ENCODE measurements around the gene SLC44A3.
"Not testable (repeated sequence)": the region's sequence is repeated elsewhere in the genome, so short reads cannot be mapped to it uniquely, and the experiment has no call there.

SLC44A3 gene

DNA sequence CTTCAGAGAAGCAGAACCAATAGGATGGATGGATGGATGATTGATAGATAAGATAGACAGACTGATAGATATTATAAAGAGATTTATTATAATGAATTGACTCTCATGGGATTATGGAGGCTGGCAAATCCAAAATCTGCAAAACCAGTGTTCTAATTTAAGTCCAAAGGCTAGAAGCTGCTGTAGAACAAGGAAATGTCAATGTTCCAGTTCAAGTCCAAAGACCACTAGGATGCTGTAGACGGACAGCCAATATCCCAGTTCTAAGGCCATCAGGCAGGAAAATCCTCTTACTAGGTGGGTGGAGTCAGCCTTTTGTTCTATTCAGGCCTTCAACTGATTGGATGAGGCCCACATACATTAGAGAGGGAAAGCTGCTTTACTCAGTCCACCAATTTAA, 4.1 kb upstream of the SLC44A3 start:
- H3K36me3 Mint-ChIP-seq, result no peaks in the 10 kb centered on the region
- H3K4me3 Mint-ChIP-seq, result no peak overlapping the region
- peaks cover 12% of the 10 kb centered on the region for H3K9me3 Mint-ChIP-seq
- H3K4me1 Mint-ChIP-seq, result no peaks in the 10 kb centered on the region
- no peak overlapping the region for H3K27ac Mint-ChIP-seq
- ATAC-seq, result no peak
- H3K27me3 Mint-ChIP-seq, result peaks cover 62% of the 10 kb centered on the region

DNA sequence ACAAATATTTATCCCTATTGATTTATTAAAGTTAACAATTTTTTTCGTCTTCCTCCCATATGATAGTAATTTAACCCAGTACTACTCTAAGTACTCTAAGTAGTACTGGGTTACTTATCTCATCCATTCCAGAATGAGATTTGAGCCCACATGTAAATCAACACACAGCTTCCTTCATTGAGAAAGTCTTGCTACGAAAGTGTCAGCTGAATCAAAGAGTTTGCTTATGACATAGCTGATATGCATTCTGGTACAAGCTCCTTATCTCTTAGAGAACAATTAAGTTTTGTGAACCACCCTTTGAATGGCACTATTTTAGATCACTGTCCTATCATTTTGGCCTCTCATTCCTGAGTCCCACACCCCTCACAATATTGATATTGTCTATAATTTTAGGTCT, 2.4 kb upstream of the SLC44A3 start:
- Mint-ChIP-seq H3K4me3 (no peak overlapping the region), H3K27ac (no peak overlapping the region), H3K36me3 (no peaks in the 10 kb centered on the region), H3K27me3 (peaks cover 74% of the 10 kb centered on the region), H3K9me3 (peaks cover 6% of the 10 kb centered on the region), H3K4me1 (no peaks in the 10 kb centered on the region)
- ATAC-seq, result no peak

DNA sequence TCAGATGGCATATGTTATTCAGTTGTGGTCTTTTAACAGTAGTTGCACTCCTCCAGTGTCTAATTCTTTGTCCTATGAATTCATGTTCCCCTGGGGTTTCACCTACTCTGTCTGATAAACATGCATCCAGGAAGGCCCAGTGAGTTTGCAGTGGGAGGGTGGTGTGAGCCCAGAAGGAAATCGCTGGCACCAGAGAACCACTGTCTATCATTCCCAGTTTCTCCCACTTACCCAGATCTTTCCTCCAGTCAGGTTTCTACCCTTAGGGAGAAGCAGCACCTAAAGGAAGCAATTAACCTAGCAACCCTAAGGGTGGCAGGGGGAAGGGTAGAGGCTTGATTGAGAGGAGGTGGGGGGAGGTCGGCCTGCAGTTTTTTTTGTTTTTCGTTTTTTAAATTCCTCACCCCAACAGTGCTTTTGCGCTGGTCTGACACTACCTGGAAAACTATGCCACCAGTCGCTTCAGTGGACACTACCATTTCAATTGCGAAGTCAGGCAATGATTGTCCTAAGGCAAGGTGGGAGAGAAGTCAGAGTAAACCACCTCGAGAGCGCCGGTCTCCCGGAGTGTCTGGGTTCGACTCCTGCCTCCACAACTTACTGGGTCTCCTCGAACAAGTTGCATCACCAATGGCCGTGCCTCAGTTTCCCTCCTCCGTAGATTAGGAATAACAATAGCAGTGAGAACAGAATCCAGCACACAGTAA, 766 bp upstream of the SLC44A3 start:
- Mint-ChIP-seq H3K27me3 (peaks cover 77% of the 10 kb centered on the region), H3K9me3 (no peaks in the 10 kb centered on the region), H3K27ac (no peak overlapping the region), H3K4me1 (no peaks in the 10 kb centered on the region), H3K4me3 (no peak overlapping the region), H3K36me3 (no peaks in the 10 kb centered on the region)
- ATAC-seq, result no peak

DNA sequence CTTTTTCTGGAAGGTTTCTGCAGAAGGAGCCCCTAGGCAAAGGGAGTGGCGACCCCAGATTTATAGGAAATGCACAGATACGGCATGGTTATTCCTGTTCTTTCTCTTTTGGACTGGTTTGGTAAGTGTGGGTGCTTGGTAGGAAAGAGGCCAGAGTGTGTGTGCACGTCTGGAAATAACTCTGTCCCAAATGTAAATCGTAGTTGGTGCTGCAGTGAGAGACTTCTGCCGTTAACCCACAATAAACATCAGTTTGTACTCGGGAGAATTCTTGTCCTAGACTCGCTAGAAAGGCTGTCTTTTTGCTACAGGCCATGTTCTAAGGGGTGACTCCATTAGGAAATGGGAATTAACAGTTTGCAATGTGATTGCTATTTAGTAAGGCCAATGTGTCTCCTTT, 779 bp downstream of the SLC44A3 start:
- H3K27ac Mint-ChIP-seq, result no peak overlapping the region
- peaks cover 68% of the 10 kb centered on the region for H3K27me3 Mint-ChIP-seq
- H3K4me3 Mint-ChIP-seq, result no peak overlapping the region
- ATAC-seq, result no peak
- no peaks in the 10 kb centered on the region for H3K9me3 Mint-ChIP-seq
- no peaks in the 10 kb centered on the region for H3K4me1 Mint-ChIP-seq
- no peaks in the 10 kb centered on the region for H3K36me3 Mint-ChIP-seq

DNA sequence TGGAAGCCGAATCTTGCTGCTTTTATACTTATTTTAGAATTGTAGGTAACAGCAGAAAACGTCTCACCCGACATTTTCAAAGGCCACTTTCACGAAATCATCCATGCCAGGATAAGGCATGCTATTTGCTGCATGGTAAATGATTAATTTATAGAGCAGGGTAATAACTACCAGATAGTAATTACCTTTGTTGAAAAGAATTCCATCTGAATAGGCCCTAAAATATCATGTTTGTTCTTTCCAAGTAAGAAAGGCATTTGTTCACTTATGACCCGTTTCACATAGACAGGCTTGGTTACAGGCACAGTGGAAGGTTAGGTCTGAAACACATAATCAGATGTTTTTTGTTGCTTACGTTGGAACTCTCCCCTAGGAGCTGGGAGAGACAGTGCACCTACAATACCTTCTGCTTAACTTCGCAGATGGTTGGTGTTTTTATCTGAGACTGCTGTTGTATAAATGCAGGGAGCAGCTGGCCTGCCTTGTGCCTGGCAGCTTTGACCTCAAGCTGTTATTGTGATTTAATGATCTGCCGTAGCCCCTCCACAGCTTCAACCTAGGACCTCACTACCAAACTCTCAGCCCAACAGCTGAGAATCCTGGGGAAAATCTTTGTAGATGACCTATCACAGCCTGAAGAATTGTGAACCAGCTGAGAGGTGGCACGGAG, 1.6 kb downstream of the SLC44A3 start:
- Mint-ChIP-seq H3K36me3 (no peaks in the 10 kb centered on the region), H3K27ac (no peak overlapping the region), H3K4me1 (no peaks in the 10 kb centered on the region), H3K4me3 (no peak overlapping the region), H3K27me3 (peaks cover 73% of the 10 kb centered on the region), H3K9me3 (no peaks in the 10 kb centered on the region)
- no peak for ATAC-seq

DNA sequence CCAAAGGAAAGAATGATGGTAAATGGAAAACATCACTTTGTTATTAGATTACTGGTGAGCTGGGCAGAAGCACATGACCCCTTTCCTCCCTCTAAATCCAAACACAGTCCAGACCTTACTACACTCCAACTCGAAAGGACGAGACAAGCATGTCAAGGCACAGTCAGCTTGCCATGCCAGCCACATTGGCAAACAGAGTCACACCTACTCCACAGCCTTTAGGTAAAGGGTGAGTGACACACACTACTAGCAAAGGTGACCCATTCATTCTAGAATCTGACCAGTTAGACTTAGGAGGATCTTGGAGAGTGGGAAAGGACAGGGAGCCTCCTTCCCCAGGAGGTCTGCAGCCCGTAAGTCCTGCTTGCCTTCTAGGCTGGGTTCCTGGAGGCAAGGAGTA, 3.0 kb downstream of the SLC44A3 start:
- H3K27me3 Mint-ChIP-seq, result peaks cover 74% of the 10 kb centered on the region
- H3K9me3 Mint-ChIP-seq, result no peaks in the 10 kb centered on the region
- no peaks in the 10 kb centered on the region for H3K4me1 Mint-ChIP-seq
- no peak for ATAC-seq
- no peaks in the 10 kb centered on the region for H3K36me3 Mint-ChIP-seq
- no peak overlapping the region for H3K27ac Mint-ChIP-seq
- no peak overlapping the region for H3K4me3 Mint-ChIP-seq

DNA sequence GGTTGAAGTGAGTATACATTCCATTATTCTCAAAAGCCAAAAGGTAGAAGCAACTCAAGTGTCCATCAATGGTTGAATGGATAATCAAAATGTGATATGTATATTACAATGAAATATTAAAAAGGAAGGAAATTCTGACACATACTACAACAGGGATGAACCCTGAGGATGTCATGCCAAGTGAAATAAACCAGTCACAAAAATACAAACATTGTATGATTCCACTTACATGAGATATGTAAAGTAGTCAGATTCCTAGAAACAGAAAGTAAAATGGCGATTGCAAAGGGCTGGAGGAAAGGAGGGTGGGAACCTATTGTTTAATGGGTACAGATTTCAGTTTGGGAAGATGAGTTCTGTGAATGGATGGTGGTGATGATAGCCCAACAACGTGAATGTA, 5.8 kb downstream of the SLC44A3 start:
- no peak for ATAC-seq
- no peaks in the 10 kb centered on the region for H3K36me3 Mint-ChIP-seq
- no peak overlapping the region for H3K27ac Mint-ChIP-seq
- no peaks in the 10 kb centered on the region for H3K9me3 Mint-ChIP-seq
- H3K27me3 Mint-ChIP-seq, result peaks cover 70% of the 10 kb centered on the region
- no peak overlapping the region for H3K4me3 Mint-ChIP-seq
- no peaks in the 10 kb centered on the region for H3K4me1 Mint-ChIP-seq

DNA sequence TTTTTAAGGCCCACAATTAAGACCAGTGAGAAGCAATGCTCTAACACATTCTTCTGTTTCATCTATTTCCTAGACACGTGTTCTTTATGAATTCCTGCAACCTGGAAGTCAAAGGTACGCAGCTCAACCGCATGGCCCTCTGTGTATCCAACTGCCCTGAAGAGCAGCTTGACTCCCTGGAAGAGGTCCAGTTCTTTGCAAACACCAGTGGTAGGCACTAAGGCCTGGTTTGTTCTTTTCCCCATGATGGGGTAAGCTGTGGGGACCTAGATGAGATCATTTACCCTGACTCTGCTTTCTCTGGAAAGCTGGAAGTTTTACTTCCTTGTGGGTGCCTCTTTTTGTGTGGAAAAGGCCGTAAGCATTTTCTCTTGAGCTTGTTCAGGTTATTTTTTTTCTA, 7.3 kb downstream of the SLC44A3 start:
- Mint-ChIP-seq H3K9me3 (no peaks in the 10 kb centered on the region), H3K4me3 (no peak overlapping the region), H3K4me1 (peaks cover 9% of the 10 kb centered on the region), H3K27ac (no peak overlapping the region), H3K36me3 (no peaks in the 10 kb centered on the region), H3K27me3 (peaks cover 71% of the 10 kb centered on the region)
- no peak for ATAC-seq

DNA sequence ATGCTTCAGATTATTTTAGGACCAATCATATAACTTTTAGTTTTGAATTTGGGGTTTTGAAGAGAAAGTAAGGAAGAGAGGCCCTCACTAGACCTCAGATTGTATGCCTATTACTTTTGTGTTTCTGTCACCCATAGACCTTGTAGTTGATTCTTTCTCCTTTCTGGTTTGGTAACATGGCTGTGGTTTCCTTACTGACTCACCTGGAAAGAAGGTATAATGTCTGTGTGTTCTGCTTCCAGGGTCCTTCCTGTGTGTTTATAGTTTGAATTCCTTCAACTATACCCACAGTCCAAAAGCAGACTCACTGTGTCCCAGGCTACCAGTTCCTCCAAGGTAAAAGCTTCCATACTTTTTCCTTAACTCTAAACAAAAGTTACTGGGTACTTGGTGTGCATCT, 8.1 kb downstream of the SLC44A3 start:
- no peak overlapping the region for H3K27ac Mint-ChIP-seq
- H3K9me3 Mint-ChIP-seq, result no peaks in the 10 kb centered on the region
- H3K4me1 Mint-ChIP-seq, result peaks cover 9% of the 10 kb centered on the region
- H3K4me3 Mint-ChIP-seq, result no peak overlapping the region
- H3K36me3 Mint-ChIP-seq, result no peaks in the 10 kb centered on the region
- no peak for ATAC-seq
- H3K27me3 Mint-ChIP-seq, result peaks cover 72% of the 10 kb centered on the region

DNA sequence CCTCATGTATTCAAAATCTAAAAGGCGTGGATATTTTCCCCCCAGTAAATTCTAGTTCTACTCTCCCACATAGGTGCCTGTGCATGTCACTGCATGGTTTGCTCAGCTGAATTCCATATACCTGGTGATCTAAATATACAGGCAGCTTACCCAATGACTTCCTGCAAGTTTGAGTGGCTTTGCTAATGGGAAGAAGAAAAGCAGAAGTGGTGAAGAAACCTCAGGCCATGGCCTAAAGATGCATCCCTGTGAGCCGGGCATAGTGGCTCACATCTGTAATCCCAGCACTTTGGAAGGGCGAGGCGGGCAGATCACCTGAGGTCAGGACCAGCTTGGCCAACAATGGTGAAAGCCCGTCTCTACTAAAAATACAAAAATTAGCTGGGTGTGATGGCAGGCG, 11.5 kb downstream of the SLC44A3 start:
- H3K27me3 Mint-ChIP-seq, result peaks cover 73% of the 10 kb centered on the region
- no peaks in the 10 kb centered on the region for H3K9me3 Mint-ChIP-seq
- ATAC-seq, result peak; percentile 34
- no peak overlapping the region for H3K4me3 Mint-ChIP-seq
- H3K27ac Mint-ChIP-seq, result no peak overlapping the region
- peaks cover 9% of the 10 kb centered on the region for H3K4me1 Mint-ChIP-seq
- no peaks in the 10 kb centered on the region for H3K36me3 Mint-ChIP-seq

DNA sequence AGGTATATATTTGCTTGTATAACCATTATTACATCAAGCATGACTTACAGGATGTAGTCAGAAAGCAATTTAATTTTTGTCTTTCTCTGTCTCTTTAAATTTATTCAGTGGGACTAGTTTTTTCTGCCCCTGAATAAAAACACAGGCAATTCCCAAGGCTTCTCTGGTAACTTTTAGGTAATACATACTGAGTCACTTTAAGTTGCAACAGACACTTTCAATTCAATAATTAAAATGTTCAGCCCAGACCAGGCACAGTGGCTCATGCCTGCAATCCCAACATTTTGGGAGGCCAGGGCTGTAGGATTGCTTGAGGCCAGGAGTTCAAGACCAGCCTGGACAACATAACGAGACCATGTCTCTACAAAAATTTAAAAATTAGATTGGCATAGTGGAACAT, 12.3 kb downstream of the SLC44A3 start:
- peaks cover 71% of the 10 kb centered on the region for H3K27me3 Mint-ChIP-seq
- no peaks in the 10 kb centered on the region for H3K9me3 Mint-ChIP-seq
- no peaks in the 10 kb centered on the region for H3K36me3 Mint-ChIP-seq
- no peak for ATAC-seq
- H3K4me3 Mint-ChIP-seq, result no peak overlapping the region
- H3K4me1 Mint-ChIP-seq, result peaks cover 9% of the 10 kb centered on the region
- no peak overlapping the region for H3K27ac Mint-ChIP-seq

DNA sequence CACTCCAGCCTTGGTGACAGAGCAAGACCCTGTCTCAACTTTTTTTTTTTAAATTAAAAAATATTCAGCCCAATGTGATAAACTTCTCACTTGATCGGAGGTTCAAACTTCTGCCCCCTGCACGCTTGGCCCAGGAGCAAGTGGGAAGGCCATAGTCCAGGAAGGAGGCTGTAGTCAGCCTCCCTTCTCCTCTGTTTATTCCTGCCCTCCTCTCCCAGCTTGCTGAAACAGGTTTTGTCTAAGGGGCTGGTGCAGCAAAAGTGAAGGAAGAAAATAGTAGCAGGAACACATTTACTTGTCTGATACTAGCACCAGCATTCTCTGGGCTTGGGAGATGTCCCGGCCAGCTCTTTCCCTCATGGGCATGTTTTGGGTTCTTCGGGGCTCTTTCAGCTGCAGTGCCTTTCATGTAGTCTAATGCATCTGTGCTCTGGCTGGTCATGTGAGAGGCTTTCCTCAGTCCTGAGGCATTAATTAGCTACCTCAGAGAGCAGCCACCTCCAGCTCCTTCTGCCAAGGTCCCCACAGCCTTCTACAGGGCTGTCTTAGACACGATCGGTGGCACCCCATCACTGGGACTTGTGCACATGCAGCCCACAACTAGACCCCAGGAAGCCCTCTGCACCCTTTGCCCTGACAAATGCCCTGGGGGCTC, 12.9 kb downstream of the SLC44A3 start:
- ATAC-seq, result no peak
- Mint-ChIP-seq H3K9me3 (no peaks in the 10 kb centered on the region), H3K36me3 (no peaks in the 10 kb centered on the region), H3K27ac (no peak overlapping the region), H3K27me3 (peaks cover 65% of the 10 kb centered on the region), H3K4me1 (peaks cover 9% of the 10 kb centered on the region), H3K4me3 (no peak overlapping the region)

DNA sequence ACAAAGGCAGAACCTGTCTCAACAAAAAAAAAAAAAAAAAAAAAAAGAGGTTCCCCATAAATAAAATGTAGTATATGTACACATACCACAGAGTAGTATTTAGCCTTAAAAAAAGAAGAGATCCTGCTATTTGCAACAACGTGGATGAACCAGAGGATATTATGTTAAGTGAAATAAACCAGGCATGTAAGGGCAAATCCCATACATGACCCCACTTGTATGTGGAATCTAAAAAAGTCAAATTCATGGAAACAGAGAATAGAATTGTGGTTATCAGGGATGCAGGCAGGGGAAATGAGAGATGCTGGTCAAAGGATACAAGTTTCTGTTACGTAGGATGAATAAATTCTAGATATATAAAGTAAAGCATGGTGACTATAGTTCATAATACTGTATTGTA, 16.7 kb downstream of the SLC44A3 start:
- ATAC-seq, result no peak
- Mint-ChIP-seq H3K27me3 (peaks cover 39% of the 10 kb centered on the region), H3K9me3 (no peaks in the 10 kb centered on the region), H3K36me3 (no peaks in the 10 kb centered on the region), H3K27ac (no peak overlapping the region), H3K4me1 (peaks cover under 1% of the 10 kb centered on the region), H3K4me3 (no peak overlapping the region)

DNA sequence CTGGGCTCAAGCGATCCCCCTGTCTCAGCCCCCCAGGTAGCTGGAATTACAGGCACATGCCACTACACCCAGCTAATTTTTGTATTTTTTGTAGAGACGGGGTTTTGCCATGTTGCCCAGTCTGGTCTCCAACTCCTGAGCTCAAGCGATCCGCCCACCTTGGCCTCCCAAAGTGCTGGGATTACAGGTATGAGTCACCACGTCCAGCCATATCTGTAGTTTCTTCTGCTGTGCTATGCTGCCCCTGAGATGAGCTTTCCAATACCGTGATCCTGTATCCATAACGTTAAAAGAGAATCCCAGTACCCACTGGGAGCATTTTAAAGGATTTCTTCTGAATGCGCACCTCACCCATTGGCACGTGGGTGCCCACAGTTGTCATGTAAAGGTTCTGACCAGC, 20.2 kb downstream of the SLC44A3 start:
- H3K27ac Mint-ChIP-seq, H3K4me1 Mint-ChIP-seq, H3K36me3 Mint-ChIP-seq, H3K4me3 Mint-ChIP-seq, ATAC-seq, H3K9me3 Mint-ChIP-seq: not testable (repeated sequence)
- peaks cover 48% of the 10 kb centered on the region for H3K27me3 Mint-ChIP-seq

DNA sequence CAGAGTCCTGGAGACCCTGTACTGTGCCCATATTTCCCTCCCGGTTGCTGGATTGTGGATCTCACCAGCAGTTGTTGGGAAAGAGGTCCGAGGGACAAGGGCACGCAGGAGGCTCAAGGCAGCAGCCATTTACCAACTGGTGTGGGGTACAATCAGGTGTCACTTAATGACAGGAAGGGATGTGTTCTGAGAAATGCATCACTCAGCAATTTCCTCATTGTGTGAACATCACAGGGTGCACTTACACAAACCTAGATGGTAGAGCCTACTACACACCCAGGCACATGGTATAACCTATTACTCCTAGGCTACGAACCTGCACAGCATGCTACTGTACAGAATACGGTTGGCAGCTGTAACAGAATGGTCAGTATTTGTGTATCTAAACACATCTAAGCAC, 20.7 kb downstream of the SLC44A3 start:
- Mint-ChIP-seq H3K4me3 (no peak overlapping the region), H3K27ac (no peak overlapping the region), H3K4me1 (no peaks in the 10 kb centered on the region), H3K9me3 (no peaks in the 10 kb centered on the region), H3K27me3 (peaks cover 48% of the 10 kb centered on the region), H3K36me3 (no peaks in the 10 kb centered on the region)
- ATAC-seq, result no peak

DNA sequence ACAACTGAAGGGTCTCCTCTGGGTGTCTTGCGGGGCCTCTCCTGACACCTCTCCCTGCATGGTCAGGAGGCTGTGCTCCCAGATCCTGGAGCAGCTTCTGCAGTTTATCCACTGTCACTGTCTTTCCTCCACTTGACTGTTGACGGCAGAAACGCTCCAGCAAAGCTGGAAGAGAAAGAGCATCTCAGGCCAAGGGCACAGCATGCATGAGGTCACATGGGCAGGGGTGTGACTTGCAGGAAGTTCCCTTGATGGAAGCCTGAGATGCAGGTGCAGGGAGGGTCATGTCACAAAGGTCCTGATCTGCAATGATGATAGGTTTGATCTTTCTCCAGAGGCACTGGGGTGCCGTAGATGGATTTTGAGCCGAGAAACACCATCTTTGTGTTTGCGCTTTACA, 23.3 kb downstream of the SLC44A3 start:
- no peaks in the 10 kb centered on the region for H3K9me3 Mint-ChIP-seq
- H3K4me1 Mint-ChIP-seq, result no peaks in the 10 kb centered on the region
- no peak overlapping the region for H3K27ac Mint-ChIP-seq
- peaks cover 40% of the 10 kb centered on the region for H3K27me3 Mint-ChIP-seq
- H3K36me3 Mint-ChIP-seq, result no peaks in the 10 kb centered on the region
- no peak overlapping the region for H3K4me3 Mint-ChIP-seq
- no peak for ATAC-seq
